ENCODE results near the gene HNF1A.
A peak's percentile ranks its signal among the peaks of the same experiment; 100 is the strongest.
"Not testable (repeated sequence)": the region's sequence is repeated elsewhere in the genome, so short reads cannot be mapped to it uniquely, and the experiment has no call there.

The HNF1A gene

DNA sequence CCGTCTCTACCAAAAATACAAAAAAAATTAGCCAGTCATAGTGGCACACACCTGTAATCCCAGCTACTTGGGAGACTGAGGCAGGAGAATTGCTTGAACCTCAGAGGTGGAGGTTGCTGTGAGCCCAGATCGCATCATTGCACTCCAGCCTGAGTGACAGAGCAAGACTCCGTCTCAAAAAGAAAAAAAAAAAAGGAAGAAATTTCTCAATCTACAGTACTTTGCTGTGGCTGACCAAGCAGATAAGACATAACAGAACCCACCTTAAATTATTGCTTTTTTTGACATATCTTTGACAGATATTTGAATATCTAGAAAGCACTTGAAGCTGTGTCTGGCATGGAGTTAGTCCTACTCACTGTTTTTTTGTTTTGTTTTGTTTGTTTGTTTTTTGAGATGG is 34.9 kb upstream of the HNF1A start:
- TF ChIP-seq, protein P1, sequence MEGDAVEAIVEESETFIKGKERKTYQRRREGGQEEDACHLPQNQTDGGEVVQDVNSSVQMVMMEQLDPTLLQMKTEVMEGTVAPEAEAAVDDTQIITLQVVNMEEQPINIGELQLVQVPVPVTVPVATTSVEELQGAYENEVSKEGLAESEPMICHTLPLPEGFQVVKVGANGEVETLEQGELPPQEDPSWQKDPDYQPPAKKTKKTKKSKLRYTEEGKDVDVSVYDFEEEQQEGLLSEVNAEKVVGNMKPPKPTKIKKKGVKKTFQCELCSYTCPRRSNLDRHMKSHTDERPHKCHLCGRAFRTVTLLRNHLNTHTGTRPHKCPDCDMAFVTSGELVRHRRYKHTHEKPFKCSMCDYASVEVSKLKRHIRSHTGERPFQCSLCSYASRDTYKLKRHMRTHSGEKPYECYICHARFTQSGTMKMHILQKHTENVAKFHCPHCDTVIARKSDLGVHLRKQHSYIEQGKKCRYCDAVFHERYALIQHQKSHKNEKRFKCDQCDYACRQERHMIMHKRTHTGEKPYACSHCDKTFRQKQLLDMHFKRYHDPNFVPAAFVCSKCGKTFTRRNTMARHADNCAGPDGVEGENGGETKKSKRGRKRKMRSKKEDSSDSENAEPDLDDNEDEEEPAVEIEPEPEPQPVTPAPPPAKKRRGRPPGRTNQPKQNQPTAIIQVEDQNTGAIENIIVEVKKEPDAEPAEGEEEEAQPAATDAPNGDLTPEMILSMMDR (IDR thresholded peaks at IDR 0.05; ENCODE audit: insufficient read depth, low read depth, low read length, missing control alignments), result no peak
- no peak overlapping the region for H3K4me3 ChIP-seq (ENCODE audit: low read depth, low read length)
- no peak for DNase-seq (ENCODE audit: low read depth)

DNA sequence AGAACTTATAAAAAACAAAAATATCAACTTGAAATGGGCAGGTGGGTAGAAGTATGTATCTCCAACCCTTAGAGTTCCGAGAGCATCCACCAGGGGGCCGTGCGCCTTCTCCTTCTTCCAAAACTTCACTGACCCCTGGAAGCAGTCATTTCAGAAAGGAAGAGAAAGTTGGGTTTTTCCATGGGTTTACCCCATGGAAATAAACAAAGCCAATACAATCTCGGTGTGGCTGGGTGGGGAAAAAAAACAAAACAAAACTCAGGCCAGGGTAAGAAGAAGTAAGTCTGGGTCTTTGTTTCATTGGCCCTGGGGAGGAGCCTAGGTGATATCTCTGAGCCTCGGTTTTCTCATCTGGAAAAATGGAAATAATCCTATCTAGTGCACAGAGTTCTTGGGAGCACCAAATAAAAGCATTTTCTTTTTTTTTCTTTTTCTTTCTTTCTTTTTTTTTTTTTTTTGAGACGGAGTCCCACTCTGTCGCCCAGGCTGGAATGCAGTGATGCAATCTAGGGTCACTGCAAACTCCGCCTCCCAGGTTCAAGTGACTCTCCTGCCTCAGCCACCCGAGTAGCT is 33.6 kb upstream of the HNF1A start:
- DNase-seq (ENCODE audit: low read depth), result peak; percentile 69

DNA sequence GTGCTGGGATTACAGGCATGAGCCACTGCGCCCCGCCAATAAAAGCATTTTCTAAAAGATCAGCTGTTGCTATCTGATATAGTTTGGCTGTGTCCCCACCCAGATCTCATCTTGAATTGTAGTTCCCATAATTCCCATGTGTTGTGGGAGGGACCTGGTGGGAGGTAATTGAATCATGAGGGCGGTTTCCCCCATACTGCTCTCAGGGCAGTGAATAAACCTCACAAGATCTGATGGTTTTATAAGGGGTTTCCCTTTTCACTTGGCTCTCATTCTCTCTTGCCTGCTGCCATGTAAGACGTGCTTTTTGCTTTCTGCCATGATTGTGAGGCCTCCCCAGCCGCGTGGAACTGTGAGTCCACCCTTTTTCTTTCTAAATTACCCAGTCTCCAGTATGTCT is 32.8 kb upstream of the HNF1A start:
- not testable (repeated sequence) for DNase-seq (ENCODE audit: low read depth); H3K4me3 ChIP-seq (ENCODE audit: low read depth, low read length)

More for the DNA sequence above, 33.6 kb upstream of the HNF1A start:
- TF ChIP-seq, protein P1 (IDR thresholded peaks at IDR 0.05; ENCODE audit: insufficient read depth, low read depth, low read length, missing control alignments), result peak; percentile 72
- H3K4me3 ChIP-seq (ENCODE audit: low read depth, low read length), result no peak overlapping the region

DNA sequence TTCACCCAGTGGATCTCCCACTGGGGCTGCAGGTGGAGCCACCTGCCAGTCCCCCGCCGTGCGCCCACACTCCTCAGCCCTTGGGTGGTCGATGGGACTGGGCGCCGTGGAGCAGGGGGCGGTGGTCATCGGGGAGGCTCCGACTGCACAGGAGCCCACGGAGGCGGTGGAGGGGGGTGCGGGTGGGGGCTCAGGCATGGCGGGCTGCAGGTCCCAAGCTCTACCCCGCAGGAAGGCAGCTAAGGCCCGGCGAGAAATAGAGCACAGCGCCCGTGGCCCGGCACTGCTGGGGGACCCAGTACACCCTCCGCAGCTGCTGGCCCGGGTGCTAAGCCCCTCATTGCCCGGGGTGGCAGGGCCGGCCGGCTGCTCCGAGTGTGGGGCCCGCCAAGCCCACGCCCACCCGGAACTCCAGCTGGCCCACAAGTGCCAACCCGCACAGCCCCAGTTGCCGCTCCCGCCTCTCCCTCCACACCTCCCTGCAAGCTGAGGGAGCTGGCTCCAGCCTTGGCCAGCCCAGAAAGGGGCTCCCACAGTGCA is 28.0 kb upstream of the HNF1A start:
- H3K4me3 ChIP-seq (ENCODE audit: low read depth, low read length); DNase-seq (ENCODE audit: low read depth): not testable (repeated sequence)

DNA sequence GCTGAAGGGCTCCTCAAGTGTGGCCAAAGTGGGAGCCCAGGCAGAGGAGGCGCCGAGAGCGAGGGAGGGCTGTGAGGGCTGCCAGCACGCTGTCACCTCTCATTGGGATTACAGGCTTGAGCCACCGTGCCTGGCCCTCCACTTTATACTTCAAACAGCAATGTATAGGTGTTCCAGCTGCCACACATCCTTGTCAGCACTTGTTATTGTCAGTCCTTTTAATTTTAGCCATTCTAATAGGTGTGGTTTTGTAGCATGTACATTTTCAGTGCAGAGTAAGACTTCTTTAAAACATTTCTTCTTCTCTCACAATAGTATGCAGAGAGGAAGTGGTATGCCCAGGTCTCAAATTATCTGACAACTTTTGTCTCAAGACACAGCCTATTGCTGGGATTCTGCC is 27.5 kb upstream of the HNF1A start:
- H3K4me3 ChIP-seq (ENCODE audit: low read depth, low read length), result no peak overlapping the region
- TF ChIP-seq, protein P1 (IDR thresholded peaks at IDR 0.05; ENCODE audit: insufficient read depth, low read depth, low read length, missing control alignments), result no peak
- DNase-seq (ENCODE audit: low read depth), result no peak

DNA sequence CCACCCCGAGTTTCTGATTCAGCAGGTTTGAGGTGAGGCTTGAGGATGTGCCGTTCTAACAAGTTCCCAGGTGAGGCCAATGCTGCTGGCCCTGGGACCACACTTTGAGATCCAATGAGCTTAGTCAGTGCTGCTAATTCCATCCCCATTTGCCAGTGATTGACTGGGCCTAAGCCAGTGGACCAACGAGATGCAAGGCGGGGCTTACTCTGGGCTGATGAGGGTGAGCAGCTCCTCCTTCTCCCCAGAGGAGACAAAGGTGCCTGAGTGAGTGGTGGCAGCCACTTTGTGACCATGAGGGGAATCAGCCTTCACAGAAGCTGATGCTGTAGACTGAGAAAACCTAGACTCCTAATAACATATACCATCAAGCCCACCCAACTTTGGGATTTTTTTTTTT is 23.1 kb upstream of the HNF1A start:
- H3K4me3 ChIP-seq (ENCODE audit: low read depth, low read length), result no peak overlapping the region
- TF ChIP-seq, protein P1 (IDR thresholded peaks at IDR 0.05; ENCODE audit: insufficient read depth, low read depth, low read length, missing control alignments), result no peak
- no peak for DNase-seq (ENCODE audit: low read depth)

DNA sequence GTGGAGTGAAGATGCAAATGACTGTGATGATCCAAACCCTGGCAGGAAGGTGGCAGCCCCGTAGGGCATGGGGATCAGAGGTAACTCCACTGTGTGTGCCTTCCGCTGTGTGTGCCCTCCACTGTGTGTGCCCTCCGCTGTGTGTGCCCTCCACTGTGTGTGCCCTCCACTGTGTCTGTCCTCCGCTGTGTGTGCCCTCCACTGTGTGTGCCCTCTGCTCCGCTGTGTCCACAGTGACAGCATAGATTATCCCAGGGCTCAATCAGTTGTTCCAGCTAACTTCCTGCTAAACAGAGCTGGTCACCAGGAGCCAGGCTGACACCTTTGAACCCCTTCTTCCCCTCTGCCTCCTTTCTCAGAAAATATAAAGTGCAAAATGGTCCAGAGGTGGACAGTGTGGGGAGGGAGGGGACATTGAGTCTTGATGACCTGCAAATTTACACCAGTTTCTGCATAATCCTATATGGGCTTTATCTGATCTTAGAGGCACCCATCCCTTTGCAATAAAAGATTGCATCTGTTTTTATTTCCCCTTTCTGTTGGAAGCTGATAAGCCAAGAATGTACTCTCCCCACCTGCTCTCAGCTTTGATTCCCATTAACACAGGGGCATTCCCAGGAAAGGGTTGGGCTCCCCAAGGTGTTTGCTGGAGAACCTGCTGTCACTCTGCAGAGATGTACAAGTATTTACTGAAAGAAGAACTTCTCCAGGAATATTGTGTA is 21.6 kb upstream of the HNF1A start:
- no peak for DNase-seq (ENCODE audit: low read depth)
- TF ChIP-seq, protein P1 (IDR thresholded peaks at IDR 0.05; ENCODE audit: insufficient read depth, low read depth, low read length, missing control alignments), result no peak
- no peak overlapping the region for H3K4me3 ChIP-seq (ENCODE audit: low read depth, low read length)

Measured in GM12865 (cell line).